K562 (cell line): Measurements from ENCODE around the gene GYS1. TPM values are rescaled to one million over a fixed set of nuclear protein-coding genes. Genes with fewer than 3 reads are reported as not detected.

Experiments used
- microRNA-seq: library from miRNA; unstranded; fragments of <30 nt; microRNA quantifications from one replicate; pipeline ENCODE4, GENCODE V29; 2018; ENCODE audit warnings: borderline microRNAs expressed
- polyA plus RNA-seq, 8 experiments: library from polyadenylated mRNA; depleted of rRNA in 4 of 8; stranded (reverse) in 5 of 8; unstranded in 3 of 8; fragments of >200 nt; fragmentation: Nextera tagmentation in 2 of 8; fragmentation: Illumina TruSeq in 1 of 8; extraction: Ambion mirVana in 2 of 8; extraction: Trizol in 1 of 8; gene quantifications; 2 replicates each; pipeline versions ENCODE4 v1.2.1 to v1.2.3, GENCODE V29; 2011 to 2014; ENCODE audit warnings: inconsistent platforms in 1 of 8, missing spikeins in 1 of 8
- small RNA-seq: library from RNA; depleted of rRNA; stranded (forward); fragments of <200 nt; gene quantifications from one replicate; pipeline ENCODE3, GENCODE V24; 2014
- total RNA-seq, 7 experiments: library from RNA; depleted of rRNA in 6 of 7; stranded (reverse); fragments of >200 nt in 6 of 7; fragmentation: Illumina TruSeq in 2 of 7; extraction: Trizol in 2 of 7; gene quantifications; 2 replicates each; pipeline versions ENCODE4 v1.2.1 to v1.2.3, GENCODE V29; 2011 to 2021; ENCODE audit warnings: low replicate concordance in 1 of 7

The GYS1 gene
- total and polyA plus RNA-seq, 9 of the 15 experiments (the other 6 are each of a cell fraction or from before 2014, with no cell fraction given) = 1.9 to 31.1 (median 15.2) TPM

Small RNA genes lying within 50 kb of the gene (microRNA-seq; reads per million reads assigned to microRNA genes)
- not detected for gene MIR6798

Small RNA genes lying within 50 kb of the gene (small RNA-seq; reads per million reads assigned to genes)
- gene AC026803.1 = not detected
- gene MIR6798 = 0.15 reads per million

Other genes with a start within 250 kb of the GYS1 start
Only the 7 nearest of the 28 such genes appear.
- 44.5 and 62.0 TPM in 2 replicates for gene BAX, start 38.4 kb downstream of the GYS1 start, total RNA-seq (2014; rRNA removed)
- gene BAX, start 38.4 kb downstream of the GYS1 start, total RNA-seq (2014; rRNA removed; fragmentation: Illumina TruSeq; extraction: Trizol) = 22.1 and 23.0 TPM in 2 replicates
- 41.3 and 46.5 TPM in 2 replicates for gene BAX, start 38.4 kb downstream of the GYS1 start, total RNA-seq (2015; rRNA removed; fragmentation: Illumina TruSeq; extraction: Trizol)
- 95.4 and 98.5 TPM in 2 replicates for gene BAX, start 38.4 kb downstream of the GYS1 start, total RNA-seq (2021)
- gene BAX, start 38.4 kb downstream of the GYS1 start, polyA plus RNA-seq (2011; rRNA removed) = 51.2 and 56.6 TPM in 2 replicates
- 67.5 and 79.1 TPM in 2 replicates for gene BAX, start 38.4 kb downstream of the GYS1 start, polyA plus RNA-seq (2014; fragmentation: Illumina TruSeq; extraction: Trizol)
- gene BAX, start 38.4 kb downstream of the GYS1 start, polyA plus RNA-seq (2014; fragmentation: Nextera tagmentation; extraction: Ambion mirVana) = 1 to 10 TPM; 3.2 to 5.5 TPM
- 69.6 and 79.5 TPM in 2 replicates for gene BAX, start 38.4 kb downstream of the GYS1 start, polyA plus RNA-seq (2014; rRNA removed)
- 3,611 and 4,100 TPM in 2 replicates for gene FTL, start 28.0 kb downstream of the GYS1 start, total RNA-seq (2014; rRNA removed)
- gene FTL, start 28.0 kb downstream of the GYS1 start, total RNA-seq (2014; rRNA removed; fragmentation: Illumina TruSeq; extraction: Trizol) = 2,821 and 3,420 TPM in 2 replicates
- 4,574 and 5,040 TPM in 2 replicates for gene FTL, start 28.0 kb downstream of the GYS1 start, total RNA-seq (2015; rRNA removed; fragmentation: Illumina TruSeq; extraction: Trizol)
- gene FTL, start 28.0 kb downstream of the GYS1 start, total RNA-seq (2021) = 3,376 and 3,459 TPM in 2 replicates
- gene FTL, start 28.0 kb downstream of the GYS1 start, polyA plus RNA-seq (2011; rRNA removed) = 1,231 and 2,161 TPM in 2 replicates
- 6,461 and 6,790 TPM in 2 replicates for gene FTL, start 28.0 kb downstream of the GYS1 start, polyA plus RNA-seq (2014; fragmentation: Illumina TruSeq; extraction: Trizol)
- over 10,000 TPM; 17,458 to 27,415 TPM for gene FTL, start 28.0 kb downstream of the GYS1 start, polyA plus RNA-seq (2014; fragmentation: Nextera tagmentation; extraction: Ambion mirVana)
- 3,965 and 4,994 TPM in 2 replicates for gene FTL, start 28.0 kb downstream of the GYS1 start, polyA plus RNA-seq (2014; rRNA removed)
- gene RUVBL2, start 578 bp upstream of the GYS1 start, total RNA-seq (2014; rRNA removed) = 453 and 558 TPM in 2 replicates
- gene RUVBL2, start 578 bp upstream of the GYS1 start, total RNA-seq (2014; rRNA removed; fragmentation: Illumina TruSeq; extraction: Trizol) = 56.6 and 95.4 TPM in 2 replicates
- 282 and 294 TPM in 2 replicates for gene RUVBL2, start 578 bp upstream of the GYS1 start, total RNA-seq (2015; rRNA removed; fragmentation: Illumina TruSeq; extraction: Trizol)
- gene RUVBL2, start 578 bp upstream of the GYS1 start, total RNA-seq (2021) = 335 and 343 TPM in 2 replicates
- gene RUVBL2, start 578 bp upstream of the GYS1 start, polyA plus RNA-seq (2011; rRNA removed) = 237 and 273 TPM in 2 replicates
- 165 and 339 TPM in 2 replicates for gene RUVBL2, start 578 bp upstream of the GYS1 start, polyA plus RNA-seq (2014; fragmentation: Illumina TruSeq; extraction: Trizol)
- 10 to 100 TPM; 71.4 to 95.3 TPM for gene RUVBL2, start 578 bp upstream of the GYS1 start, polyA plus RNA-seq (2014; fragmentation: Nextera tagmentation; extraction: Ambion mirVana)
- gene RUVBL2, start 578 bp upstream of the GYS1 start, polyA plus RNA-seq (2014; rRNA removed) = 310 and 330 TPM in 2 replicates
- 0.54 TPM in 1 of 2 replicates, not detected in the other for gene LHB, start 23.8 kb upstream of the GYS1 start, total RNA-seq (2014; rRNA removed)
- not detected in 2 replicates for gene LHB, start 23.8 kb upstream of the GYS1 start, total RNA-seq (2014; rRNA removed; fragmentation: Illumina TruSeq; extraction: Trizol)
- not detected in 2 replicates for gene LHB, start 23.8 kb upstream of the GYS1 start, total RNA-seq (2015; rRNA removed; fragmentation: Illumina TruSeq; extraction: Trizol)
- not detected in 2 replicates for gene LHB, start 23.8 kb upstream of the GYS1 start, total RNA-seq (2021)
- gene LHB, start 23.8 kb upstream of the GYS1 start, polyA plus RNA-seq (2011; rRNA removed) = not detected in 2 replicates
- not detected in 2 replicates for gene LHB, start 23.8 kb upstream of the GYS1 start, polyA plus RNA-seq (2014; fragmentation: Illumina TruSeq; extraction: Trizol)
- gene LHB, start 23.8 kb upstream of the GYS1 start, polyA plus RNA-seq (2014; fragmentation: Nextera tagmentation; extraction: Ambion mirVana) = not detected
- gene LHB, start 23.8 kb upstream of the GYS1 start, polyA plus RNA-seq (2014; rRNA removed) = not detected in 2 replicates
- gene CGB3, start 31.0 kb upstream of the GYS1 start, total RNA-seq (2014; rRNA removed) = not detected in 2 replicates
- gene CGB3, start 31.0 kb upstream of the GYS1 start, total RNA-seq (2014; rRNA removed; fragmentation: Illumina TruSeq; extraction: Trizol) = not detected in 2 replicates
- not detected in 2 replicates for gene CGB3, start 31.0 kb upstream of the GYS1 start, total RNA-seq (2015; rRNA removed; fragmentation: Illumina TruSeq; extraction: Trizol)
- not detected in 2 replicates for gene CGB3, start 31.0 kb upstream of the GYS1 start, total RNA-seq (2021)
- not detected in 2 replicates for gene CGB3, start 31.0 kb upstream of the GYS1 start, polyA plus RNA-seq (2011; rRNA removed)
- not detected in 2 replicates for gene CGB3, start 31.0 kb upstream of the GYS1 start, polyA plus RNA-seq (2014; fragmentation: Illumina TruSeq; extraction: Trizol)
- not detected for gene CGB3, start 31.0 kb upstream of the GYS1 start, polyA plus RNA-seq (2014; fragmentation: Nextera tagmentation; extraction: Ambion mirVana)
- gene CGB3, start 31.0 kb upstream of the GYS1 start, polyA plus RNA-seq (2014; rRNA removed) = not detected in 2 replicates
- gene CGB2, start 38.6 kb upstream of the GYS1 start, total RNA-seq (2014; rRNA removed) = 0.65 TPM in 1 of 2 replicates, not detected in the other
- gene CGB2, start 38.6 kb upstream of the GYS1 start, total RNA-seq (2014; rRNA removed; fragmentation: Illumina TruSeq; extraction: Trizol) = not detected in 2 replicates
- gene CGB2, start 38.6 kb upstream of the GYS1 start, total RNA-seq (2015; rRNA removed; fragmentation: Illumina TruSeq; extraction: Trizol) = not detected in 2 replicates
- not detected in 2 replicates for gene CGB2, start 38.6 kb upstream of the GYS1 start, total RNA-seq (2021)
- 0.20 TPM in 1 of 2 replicates, not detected in the other for gene CGB2, start 38.6 kb upstream of the GYS1 start, polyA plus RNA-seq (2011; rRNA removed)
- gene CGB2, start 38.6 kb upstream of the GYS1 start, polyA plus RNA-seq (2014; fragmentation: Illumina TruSeq; extraction: Trizol) = 0.22 and 0.33 TPM in 2 replicates
- gene CGB2, start 38.6 kb upstream of the GYS1 start, polyA plus RNA-seq (2014; fragmentation: Nextera tagmentation; extraction: Ambion mirVana) = not detected
- gene CGB2, start 38.6 kb upstream of the GYS1 start, polyA plus RNA-seq (2014; rRNA removed) = not detected in 2 replicates
- not detected in 2 replicates for gene CGB1, start 43.6 kb upstream of the GYS1 start, total RNA-seq (2014; rRNA removed)
- not detected in 2 replicates for gene CGB1, start 43.6 kb upstream of the GYS1 start, total RNA-seq (2014; rRNA removed; fragmentation: Illumina TruSeq; extraction: Trizol)
- not detected in 2 replicates for gene CGB1, start 43.6 kb upstream of the GYS1 start, total RNA-seq (2015; rRNA removed; fragmentation: Illumina TruSeq; extraction: Trizol)
- gene CGB1, start 43.6 kb upstream of the GYS1 start, total RNA-seq (2021) = not detected in 2 replicates
- gene CGB1, start 43.6 kb upstream of the GYS1 start, polyA plus RNA-seq (2011; rRNA removed) = not detected in 2 replicates
- gene CGB1, start 43.6 kb upstream of the GYS1 start, polyA plus RNA-seq (2014; fragmentation: Illumina TruSeq; extraction: Trizol) = not detected in 2 replicates
- gene CGB1, start 43.6 kb upstream of the GYS1 start, polyA plus RNA-seq (2014; fragmentation: Nextera tagmentation; extraction: Ambion mirVana) = not detected
- not detected in 2 replicates for gene CGB1, start 43.6 kb upstream of the GYS1 start, polyA plus RNA-seq (2014; rRNA removed)